ENCODE results near the gene LCN10. TPM values are rescaled to one million over a fixed set of nuclear protein-coding genes. Genes with fewer than 3 reads are reported as not detected.

The LCN10 gene
- total RNA-seq, 1 donor from 2014 or later: not detected

DNA sequence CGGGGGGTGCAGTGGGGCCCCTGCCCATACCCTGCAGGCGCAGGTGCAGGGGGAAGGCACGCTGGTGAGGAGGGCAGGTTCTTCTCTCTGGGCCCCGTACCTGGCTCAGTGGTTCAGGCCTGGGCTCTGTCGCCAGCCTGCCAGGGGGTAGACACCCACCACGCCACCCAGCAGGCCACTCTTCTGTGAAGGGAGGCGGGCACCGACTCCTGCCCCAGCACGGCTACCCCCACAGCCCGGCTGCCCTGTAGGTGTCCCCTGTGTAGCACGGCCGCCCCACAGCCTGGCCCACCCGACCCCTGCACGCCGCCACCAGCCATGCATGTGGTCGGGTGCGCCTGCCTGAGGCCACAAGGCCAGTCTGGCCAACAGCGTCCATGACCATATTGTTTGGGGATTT, 3.9 kb upstream of the LCN10 start:
- no peak for DNase-seq (ENCODE audit: low read depth)
- H3K4me3 ChIP-seq (ENCODE audit: low read depth, low read length): no peak overlapping the region
- TF ChIP-seq, protein P1, sequence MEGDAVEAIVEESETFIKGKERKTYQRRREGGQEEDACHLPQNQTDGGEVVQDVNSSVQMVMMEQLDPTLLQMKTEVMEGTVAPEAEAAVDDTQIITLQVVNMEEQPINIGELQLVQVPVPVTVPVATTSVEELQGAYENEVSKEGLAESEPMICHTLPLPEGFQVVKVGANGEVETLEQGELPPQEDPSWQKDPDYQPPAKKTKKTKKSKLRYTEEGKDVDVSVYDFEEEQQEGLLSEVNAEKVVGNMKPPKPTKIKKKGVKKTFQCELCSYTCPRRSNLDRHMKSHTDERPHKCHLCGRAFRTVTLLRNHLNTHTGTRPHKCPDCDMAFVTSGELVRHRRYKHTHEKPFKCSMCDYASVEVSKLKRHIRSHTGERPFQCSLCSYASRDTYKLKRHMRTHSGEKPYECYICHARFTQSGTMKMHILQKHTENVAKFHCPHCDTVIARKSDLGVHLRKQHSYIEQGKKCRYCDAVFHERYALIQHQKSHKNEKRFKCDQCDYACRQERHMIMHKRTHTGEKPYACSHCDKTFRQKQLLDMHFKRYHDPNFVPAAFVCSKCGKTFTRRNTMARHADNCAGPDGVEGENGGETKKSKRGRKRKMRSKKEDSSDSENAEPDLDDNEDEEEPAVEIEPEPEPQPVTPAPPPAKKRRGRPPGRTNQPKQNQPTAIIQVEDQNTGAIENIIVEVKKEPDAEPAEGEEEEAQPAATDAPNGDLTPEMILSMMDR (conservative IDR thresholded peaks at IDR 0.05; ENCODE audit: low read depth, low read length): no peak

DNA sequence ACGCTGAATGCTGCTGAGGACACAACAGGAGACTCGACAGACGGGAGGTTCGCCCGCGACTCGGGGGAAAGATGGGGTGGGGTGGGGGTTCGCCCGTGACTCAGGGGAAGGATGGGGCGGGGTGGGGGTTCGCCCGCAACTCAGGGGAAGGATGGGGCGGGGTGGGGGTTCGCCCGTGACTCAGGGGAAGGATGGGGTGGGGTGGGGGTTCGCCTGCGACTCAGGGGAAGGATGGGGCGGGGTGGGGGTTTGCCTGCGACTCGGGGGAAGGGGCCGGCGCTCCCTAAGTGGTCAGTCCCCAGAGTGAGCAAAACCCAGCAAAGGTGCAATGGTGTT, 3.4 kb upstream of the LCN10 start:
- H3K4me3 ChIP-seq (ENCODE audit: low read depth, low read length): no peak overlapping the region
- DNase-seq (ENCODE audit: low read depth): no peak
- TF ChIP-seq, protein P1 (conservative IDR thresholded peaks at IDR 0.05; ENCODE audit: low read depth, low read length): no peak

DNA sequence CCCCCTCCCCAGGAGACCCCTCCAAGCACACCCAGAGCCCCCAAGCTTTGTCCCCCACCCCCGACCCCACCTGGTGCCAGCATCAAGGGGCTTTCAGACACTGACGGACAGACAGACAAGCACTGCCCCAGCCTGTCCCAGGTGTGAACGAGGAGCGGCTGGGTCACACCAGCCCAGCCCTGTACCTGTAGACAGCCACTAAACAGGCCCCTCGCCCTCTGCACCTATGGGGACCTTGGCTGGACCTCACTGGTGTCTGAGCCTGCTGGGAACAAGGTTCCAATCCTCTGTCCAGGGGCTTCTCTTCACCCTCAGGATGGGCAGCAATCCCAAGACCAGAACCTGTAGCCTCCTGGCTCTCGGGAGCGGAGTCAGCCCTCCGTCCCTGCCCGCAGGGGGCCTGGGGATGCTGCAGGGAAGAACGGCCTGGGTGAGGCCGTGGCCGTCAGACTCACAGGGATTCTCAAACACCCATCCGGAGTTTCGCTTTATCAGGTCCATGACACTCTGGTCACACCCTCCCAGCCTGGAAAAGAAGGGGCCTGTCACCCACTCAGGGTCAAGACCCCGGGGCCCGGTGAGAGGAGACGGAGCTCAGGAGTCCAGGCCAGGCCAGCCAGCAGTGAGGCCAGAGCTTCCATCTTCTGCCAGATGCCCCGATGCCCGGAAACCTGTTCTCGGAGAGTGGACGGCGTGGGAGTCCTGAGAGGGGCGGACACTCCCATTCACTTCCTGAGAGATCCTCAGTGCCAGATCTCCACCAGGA, 2.8 kb upstream of the LCN10 start:
- TF ChIP-seq, protein P1 (conservative IDR thresholded peaks at IDR 0.05; ENCODE audit: low read depth, low read length): no peak
- H3K4me3 ChIP-seq (ENCODE audit: low read depth, low read length): no peak overlapping the region
- no peak for DNase-seq (ENCODE audit: low read depth)

DNA sequence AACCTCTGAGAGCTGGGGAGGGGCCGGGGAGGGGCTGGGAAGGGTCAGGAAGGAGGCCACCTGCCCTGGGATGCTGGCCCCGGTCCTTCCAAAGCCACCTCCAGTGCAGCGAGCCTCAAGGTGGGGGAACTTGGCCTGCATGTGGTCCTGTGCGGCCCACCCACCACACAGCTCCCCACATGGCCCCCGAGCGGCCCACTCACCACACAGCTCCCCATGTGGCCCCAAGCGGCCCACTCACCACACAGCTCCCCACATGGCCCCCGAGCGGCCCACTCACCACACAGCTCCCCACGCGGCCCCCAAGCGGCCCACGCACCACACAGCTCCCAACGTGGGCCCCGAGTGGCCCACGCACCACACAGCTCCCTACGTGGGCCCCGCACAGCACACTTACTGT, 2.0 kb upstream of the LCN10 start:
- TF ChIP-seq, protein P1 (conservative IDR thresholded peaks at IDR 0.05; ENCODE audit: low read depth, low read length): no peak
- no peak for DNase-seq (ENCODE audit: low read depth)
- no peak overlapping the region for H3K4me3 ChIP-seq (ENCODE audit: low read depth, low read length)

DNA sequence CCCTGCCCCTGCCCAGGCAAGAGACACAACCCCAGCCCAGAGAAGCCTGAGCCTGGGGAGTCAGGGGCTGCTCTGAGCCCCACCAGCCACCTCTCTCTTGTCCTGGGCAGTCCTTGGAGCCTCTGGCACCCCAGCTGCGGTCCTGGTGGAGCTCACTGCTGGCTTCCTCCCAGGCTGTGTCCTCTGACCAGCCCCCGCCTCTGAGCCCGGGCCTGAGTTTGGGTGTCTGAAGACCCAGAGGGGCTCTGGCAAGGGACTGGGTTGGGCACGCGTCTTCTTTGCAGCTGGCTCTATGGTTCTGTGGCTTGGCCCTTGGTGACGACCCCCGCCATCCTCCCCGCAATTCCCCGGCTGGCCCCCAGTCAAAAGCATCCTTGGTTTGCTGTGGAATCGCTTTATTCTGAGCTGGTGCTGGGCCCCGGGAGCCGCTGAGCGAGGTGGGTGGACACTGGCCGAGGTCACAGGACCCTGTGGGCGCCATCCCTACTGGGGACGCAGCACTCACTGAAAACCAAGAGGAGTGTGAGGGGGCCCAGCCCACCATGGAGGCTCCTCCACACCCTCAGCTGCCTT, 985 bp upstream of the LCN10 start:
- no peak overlapping the region for H3K4me3 ChIP-seq (ENCODE audit: low read depth, low read length)
- TF ChIP-seq, protein P1 (conservative IDR thresholded peaks at IDR 0.05; ENCODE audit: low read depth, low read length): no peak
- no peak for DNase-seq (ENCODE audit: low read depth)

DNA sequence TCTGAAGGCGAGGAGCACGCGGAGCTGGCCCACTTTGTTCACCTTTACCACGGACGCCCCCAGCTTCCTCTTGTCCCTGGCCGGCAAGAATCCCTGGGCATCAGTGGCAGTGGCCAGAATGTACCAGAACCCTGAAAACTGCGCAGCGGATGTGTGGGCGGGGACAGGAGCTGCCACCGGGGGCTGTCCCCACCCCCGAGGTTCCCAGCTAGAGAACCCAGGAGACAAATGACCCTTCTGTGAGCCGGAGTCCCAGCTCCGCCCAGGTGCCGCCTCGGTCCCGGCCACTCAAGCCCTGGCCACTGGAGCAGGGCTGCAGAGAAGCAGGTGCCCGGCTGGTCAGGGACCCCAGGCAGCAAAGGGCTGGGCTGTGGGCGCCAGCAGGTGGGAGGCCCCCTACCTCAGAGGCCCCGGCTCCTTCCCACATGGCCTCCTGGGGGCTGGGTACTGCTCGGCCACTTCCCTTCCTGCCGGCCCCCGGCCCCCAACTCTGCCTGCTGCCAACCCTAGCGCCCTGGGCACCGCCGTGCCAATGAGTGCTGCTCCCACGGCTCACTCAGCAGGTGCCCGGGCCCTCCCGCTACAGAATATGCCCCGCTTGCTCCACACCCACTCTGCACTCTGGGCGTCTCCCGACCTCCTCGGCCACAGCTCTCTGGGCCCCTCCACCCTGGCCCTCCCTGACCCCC, 713 bp downstream of the LCN10 start:
- H3K4me3 ChIP-seq (ENCODE audit: low read depth, low read length): no peak overlapping the region
- TF ChIP-seq, protein P1 (conservative IDR thresholded peaks at IDR 0.05; ENCODE audit: low read depth, low read length): no peak
- DNase-seq (ENCODE audit: low read depth): no peak

All from epithelial cell of proximal tubule (primary cell).